ENCODE results near the gene CNOT4. TPM values are rescaled to one million over a fixed set of nuclear protein-coding genes. Genes with fewer than 3 reads are reported as not detected.

The CNOT4 gene
- total and polyA plus RNA-seq, 2 of the 13 experiments (the other 11 are each of a cell fraction or from before 2014, with no cell fraction given): 7.4 to 8.4 TPM

- TF ChIP-seq GMEB1 (CRISPR knock-in tag; IDR thresholded peaks at IDR 0.05; ENCODE audit: borderline replicate concordance): no peak
- TF ChIP-seq ZBTB7B (CRISPR knock-in tag; IDR thresholded peaks at IDR 0.05): no peak
- TF ChIP-seq KLF9 (CRISPR knock-in tag; IDR thresholded peaks at IDR 0.05; ENCODE audit: low read depth): no peak
- no peak for TF ChIP-seq ZNF335 (CRISPR knock-in tag; IDR thresholded peaks at IDR 0.05)
- TF ChIP-seq KLF15 (CRISPR knock-in tag; IDR thresholded peaks at IDR 0.05; ENCODE audit: borderline replicate concordance): no peak
Observed at GRCh38 chr7:135447748-135448147, 62.2 kb downstream of the CNOT4 start (continued).

- Histone ChIP-seq H3K27me3 (ENCODE audit: control insufficient read depth in 1 of 2, insufficient read depth in 2 of 2, low read length in 2 of 2) (no peaks in the 10 kb centered on the region), H3K79me2 (ENCODE audit: insufficient read depth, low read length) (peaks cover 34% of the 10 kb centered on the region), H3K9me3 (ENCODE audit: low read length) (no peaks in the 10 kb centered on the region), H4K20me1 (ENCODE audit: insufficient read depth, low read length) (peaks cover 3% of the 10 kb centered on the region; the same call in 1 of the 2 replicates), H3K4me1 (ENCODE audit: insufficient read depth, low read length) (no peaks in the 10 kb centered on the region), H3K36me3 (replicated peaks in 1 of 2; ENCODE audit: control insufficient read depth in 1 of 2, insufficient read depth in 2 of 2, low read length in 2 of 2) (0 out of 5 replicates have a peak, but pooled peaks cover 0 to 4% of the 10 kb centered on the region in 2 experiments), H3K9ac (ENCODE audit: insufficient read depth, low read depth, low read length) (no peak overlapping the region), H3K27ac (ENCODE audit: extremely low read length, insufficient read depth, low read length) (no peak overlapping the region), H3K4me3 (replicated peaks in 1 of 3; ENCODE audit: insufficient read depth in 1 of 3, low read depth in 2 of 3, low read length in 3 of 3) (no peak overlapping the region), H3K4me2 (ENCODE audit: low read depth, low read length) (no peak overlapping the region), H2AFZ (ENCODE audit: low read length) (no peak overlapping the region)
- FAIRE-seq: no peak
- POLR2A ChIA-PET: no interaction called here
- ATAC-seq: no peak
- intact Hi-C loops (cut with micrococcal nuclease; ENCODE audit: unreplicated experiment) (no loop called here), in situ Hi-C loops (cut with HindIII; ENCODE audit: extremely low pct_ligation_motif_present, low pct_unique_long_range_greater_than_20kb) (no loop called here)
- no peak for DNase-seq (ENCODE audit: low spot score)
- TF ChIP-seq PRDM10 (CRISPR knock-in tag; IDR thresholded peaks at IDR 0.05; ENCODE audit: low read depth) (no peak), ZFP37 (CRISPR knock-in tag; IDR thresholded peaks at IDR 0.05; ENCODE audit: borderline replicate concordance) (no peak), CENPT (CRISPR knock-in tag; IDR thresholded peaks at IDR 0.05; ENCODE audit: low read depth) (no peak), HDAC6 (IDR thresholded peaks at IDR 0.05; ENCODE audit: low read depth, low read length) (no peak), REL (CRISPR knock-in tag; conservative IDR thresholded peaks at IDR 0.05) (no peak), ZNF775 (CRISPR knock-in tag; IDR thresholded peaks at IDR 0.05; ENCODE audit: borderline replicate concordance) (no peak), DNMT3B (CRISPR knock-in tag; conservative IDR thresholded peaks at IDR 0.05) (no peak), LBX2 (CRISPR knock-in tag; IDR thresholded peaks at IDR 0.05; ENCODE audit: borderline replicate concordance) (no peak), HCFC1 (IDR thresholded peaks at IDR 0.05; ENCODE audit: low read depth, low read length) (no peak), ATRX (CRISPR knock-in tag; IDR thresholded peaks at IDR 0.05; ENCODE audit: borderline replicate concordance) (no peak)
- BruUV-seq (replicated peaks): no TSS peak
- CTCF ChIA-PET (ENCODE audit: low intra/inter-chr PET ratio, low total read pairs): no interaction called here
Observed at GRCh38 chr7:135445690-135446089, 64.2 kb downstream of the CNOT4 start.

Measured in HepG2 (cell line).